ENCODE data around the gene NUDT16L1. TPM values are rescaled to one million over a fixed set of nuclear protein-coding genes. Genes with fewer than 3 reads are reported as not detected.

NUDT16L1 gene
- polyA plus RNA-seq, 1 of the 3 experiments (the other 2 are of a cell fraction), result 45.8 TPM

- TF ChIP-seq, protein P1, sequence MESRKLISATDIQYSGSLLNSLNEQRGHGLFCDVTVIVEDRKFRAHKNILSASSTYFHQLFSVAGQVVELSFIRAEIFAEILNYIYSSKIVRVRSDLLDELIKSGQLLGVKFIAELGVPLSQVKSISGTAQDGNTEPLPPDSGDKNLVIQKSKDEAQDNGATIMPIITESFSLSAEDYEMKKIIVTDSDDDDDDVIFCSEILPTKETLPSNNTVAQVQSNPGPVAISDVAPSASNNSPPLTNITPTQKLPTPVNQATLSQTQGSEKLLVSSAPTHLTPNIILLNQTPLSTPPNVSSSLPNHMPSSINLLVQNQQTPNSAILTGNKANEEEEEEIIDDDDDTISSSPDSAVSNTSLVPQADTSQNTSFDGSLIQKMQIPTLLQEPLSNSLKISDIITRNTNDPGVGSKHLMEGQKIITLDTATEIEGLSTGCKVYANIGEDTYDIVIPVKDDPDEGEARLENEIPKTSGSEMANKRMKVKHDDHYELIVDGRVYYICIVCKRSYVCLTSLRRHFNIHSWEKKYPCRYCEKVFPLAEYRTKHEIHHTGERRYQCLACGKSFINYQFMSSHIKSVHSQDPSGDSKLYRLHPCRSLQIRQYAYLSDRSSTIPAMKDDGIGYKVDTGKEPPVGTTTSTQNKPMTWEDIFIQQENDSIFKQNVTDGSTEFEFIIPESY (IDR thresholded peaks at IDR 0.05; ENCODE audit: borderline replicate concordance, low read depth), result no peak
- TF ChIP-seq CTCF (IDR thresholded peaks at IDR 0.05) (no peak), SMC3 (IDR thresholded peaks at IDR 0.05; ENCODE audit: low read depth, low read length) (no peak), GATA2 (CRISPR knock-in tag; IDR thresholded peaks at IDR 0.05) (no peak), ELF1 (IDR thresholded peaks at IDR 0.05) (peak; percentile 81), TCF12 (IDR thresholded peaks at IDR 0.05) (no peak), RXRA (IDR thresholded peaks at IDR 0.05; ENCODE audit: borderline replicate concordance, low read depth) (no peak)
- TF ChIP-seq, protein P2, sequence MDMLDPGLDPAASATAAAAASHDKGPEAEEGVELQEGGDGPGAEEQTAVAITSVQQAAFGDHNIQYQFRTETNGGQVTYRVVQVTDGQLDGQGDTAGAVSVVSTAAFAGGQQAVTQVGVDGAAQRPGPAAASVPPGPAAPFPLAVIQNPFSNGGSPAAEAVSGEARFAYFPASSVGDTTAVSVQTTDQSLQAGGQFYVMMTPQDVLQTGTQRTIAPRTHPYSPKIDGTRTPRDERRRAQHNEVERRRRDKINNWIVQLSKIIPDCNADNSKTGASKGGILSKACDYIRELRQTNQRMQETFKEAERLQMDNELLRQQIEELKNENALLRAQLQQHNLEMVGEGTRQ (IDR thresholded peaks at IDR 0.05; ENCODE audit: borderline replicate concordance, low read depth, low read length), result no peak
These were observed 40.8 kb downstream of the NUDT16L1 start, which contains the start of the genes ANKS3 and DNAAF8 (continued) for GRCh38 chr16:4734063-4734729.

GRCh38 chr16:4734730-4735535 is 41.6 kb downstream of the NUDT16L1 start:
- Histone ChIP-seq H3F3A (replicated peaks; ENCODE audit: insufficient read depth) (no peaks in the 10 kb centered on the region), H3K4me2 (peak overlapping the region; percentile 98), H3K9me3 (no peaks in the 10 kb centered on the region), H2AFZ (ENCODE audit: low read depth) (peak overlapping the region; percentile 88), H3K4me3 (ENCODE audit: low read depth in 2 of 2, low read length in 1 of 2) (peak overlapping the region; percentile 97), H3K9ac (peak overlapping the region; percentile 83), H3K36me3 (replicated peaks in 1 of 2; ENCODE audit: control insufficient read depth in 1 of 2, insufficient read depth in 2 of 2, low read length in 1 of 2) (peaks cover 10 to 14% of the 10 kb centered on the region in 2 experiments), H3K27me3 (ENCODE audit: insufficient read depth) (no peaks in the 10 kb centered on the region), H3K4me1 (ENCODE audit: control insufficient read depth in 1 of 2, insufficient read depth in 2 of 2, low read depth in 1 of 2, low read length in 1 of 2) (peaks cover 0 to 6% of the 10 kb centered on the region in 2 experiments; a peak in 1 of 4 replicates), H3K79me2 (ENCODE audit: insufficient read depth) (peaks cover 41% of the 10 kb centered on the region), H3K27ac (ENCODE audit: low read depth in 2 of 2, low read length in 1 of 2) (peak overlapping the region; percentile 88 to 96), H4K20me1 (ENCODE audit: insufficient read depth) (no peaks in the 10 kb centered on the region), H3K9me2 (no peaks in the 10 kb centered on the region)
- DNase-seq, result peak; percentile 93
- POLR2A ChIA-PET, result interaction anchor here (0.8 to 2.2 kb wide), 9 partner anchors 10 to 224 kb away, joined by 3 to 16 read pairs (median 4); partner anchors contain the start of genes ROGDI and ZNF500
- WGBS (ENCODE audit: low lambda C conversion rate), result 17% methylated on average over 27 of the region's 38 CpGs
- CTCF ChIA-PET, result interaction anchor here (0.9 to 1.5 kb wide), 4 partner anchors 40 to 222 kb away, joined by 3 to 7 read pairs (median 4); no protein-coding TSS in a partner anchor
- TF ChIP-seq NFIC (IDR thresholded peaks at IDR 0.05; ENCODE audit: borderline replicate concordance) (no peak), MXI1 (IDR thresholded peaks at IDR 0.05; ENCODE audit: low read depth, low read length) (peak; percentile 96), POLR2AphosphoS5 (IDR thresholded peaks at IDR 0.05; ENCODE audit: low read depth, low read length) (peak; percentile 86), CTCF (IDR thresholded peaks at IDR 0.05) (no peak), SIN3A (IDR thresholded peaks at IDR 0.05; ENCODE audit: borderline replicate concordance, low read depth, low read length) (peak; percentile 32; the same call in 1 of the 2 replicates), TEAD4 (IDR thresholded peaks at IDR 0.05; ENCODE audit: borderline replicate concordance, insufficient read depth) (no peak)
- TF ChIP-seq, protein P3, sequence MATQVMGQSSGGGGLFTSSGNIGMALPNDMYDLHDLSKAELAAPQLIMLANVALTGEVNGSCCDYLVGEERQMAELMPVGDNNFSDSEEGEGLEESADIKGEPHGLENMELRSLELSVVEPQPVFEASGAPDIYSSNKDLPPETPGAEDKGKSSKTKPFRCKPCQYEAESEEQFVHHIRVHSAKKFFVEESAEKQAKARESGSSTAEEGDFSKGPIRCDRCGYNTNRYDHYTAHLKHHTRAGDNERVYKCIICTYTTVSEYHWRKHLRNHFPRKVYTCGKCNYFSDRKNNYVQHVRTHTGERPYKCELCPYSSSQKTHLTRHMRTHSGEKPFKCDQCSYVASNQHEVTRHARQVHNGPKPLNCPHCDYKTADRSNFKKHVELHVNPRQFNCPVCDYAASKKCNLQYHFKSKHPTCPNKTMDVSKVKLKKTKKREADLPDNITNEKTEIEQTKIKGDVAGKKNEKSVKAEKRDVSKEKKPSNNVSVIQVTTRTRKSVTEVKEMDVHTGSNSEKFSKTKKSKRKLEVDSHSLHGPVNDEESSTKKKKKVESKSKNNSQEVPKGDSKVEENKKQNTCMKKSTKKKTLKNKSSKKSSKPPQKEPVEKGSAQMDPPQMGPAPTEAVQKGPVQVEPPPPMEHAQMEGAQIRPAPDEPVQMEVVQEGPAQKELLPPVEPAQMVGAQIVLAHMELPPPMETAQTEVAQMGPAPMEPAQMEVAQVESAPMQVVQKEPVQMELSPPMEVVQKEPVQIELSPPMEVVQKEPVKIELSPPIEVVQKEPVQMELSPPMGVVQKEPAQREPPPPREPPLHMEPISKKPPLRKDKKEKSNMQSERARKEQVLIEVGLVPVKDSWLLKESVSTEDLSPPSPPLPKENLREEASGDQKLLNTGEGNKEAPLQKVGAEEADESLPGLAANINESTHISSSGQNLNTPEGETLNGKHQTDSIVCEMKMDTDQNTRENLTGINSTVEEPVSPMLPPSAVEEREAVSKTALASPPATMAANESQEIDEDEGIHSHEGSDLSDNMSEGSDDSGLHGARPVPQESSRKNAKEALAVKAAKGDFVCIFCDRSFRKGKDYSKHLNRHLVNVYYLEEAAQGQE (IDR thresholded peaks at IDR 0.05; ENCODE audit: low read depth, low read length), result no peak
- TF ChIP-seq, protein P4, sequence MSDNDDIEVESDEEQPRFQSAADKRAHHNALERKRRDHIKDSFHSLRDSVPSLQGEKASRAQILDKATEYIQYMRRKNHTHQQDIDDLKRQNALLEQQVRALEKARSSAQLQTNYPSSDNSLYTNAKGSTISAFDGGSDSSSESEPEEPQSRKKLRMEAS (IDR thresholded peaks at IDR 0.05; ENCODE audit: low read depth), result peak; percentile 58
